Astrocyte of the cerebellum (primary cell): ENCODE measurements around the gene RAB11FIP3.
"Not testable (repeated sequence)": the region's sequence is repeated elsewhere in the genome, so short reads cannot be mapped to it uniquely, and the experiment has no call there.

Experiments used
- DNase-seq: peaks from one replicate; pipeline ENCODE4 v3.0.0-alpha.2; 2011; ENCODE audit warnings: low read depth
- H3K4me3 ChIP-seq: 2 replicates; pipeline ENCODE4 v1.5.1; 2011; ENCODE audit warnings: mild to moderate bottlenecking, low read depth, low read length, moderate library complexity
- in situ Hi-C: cut with HindIII; loops from 2 replicates; pipeline ENCODE4 v1.10.0; 2017; ENCODE audit warnings: low sequenced_read_pairs
- TF ChIP-seq, protein P1 (sequence below): IDR thresholded peaks from 2 replicates; pipeline ENCODE4 v1.5.1; 2012; ENCODE audit warnings: low read length, low read depth, moderate library complexity, mild to moderate bottlenecking; ENCODE audit errors: missing control alignments

Gene RAB11FIP3

GRCh38 chr16:425082-425718, at the start of gene RAB11FIP3:
TSS of gene RAB11FIP3 (plus strand) at chr16:425649. CDS start at chr16:426007, 358 bp downstream.
- DNase-seq: peak; percentile 31
- TF ChIP-seq, protein P1, sequence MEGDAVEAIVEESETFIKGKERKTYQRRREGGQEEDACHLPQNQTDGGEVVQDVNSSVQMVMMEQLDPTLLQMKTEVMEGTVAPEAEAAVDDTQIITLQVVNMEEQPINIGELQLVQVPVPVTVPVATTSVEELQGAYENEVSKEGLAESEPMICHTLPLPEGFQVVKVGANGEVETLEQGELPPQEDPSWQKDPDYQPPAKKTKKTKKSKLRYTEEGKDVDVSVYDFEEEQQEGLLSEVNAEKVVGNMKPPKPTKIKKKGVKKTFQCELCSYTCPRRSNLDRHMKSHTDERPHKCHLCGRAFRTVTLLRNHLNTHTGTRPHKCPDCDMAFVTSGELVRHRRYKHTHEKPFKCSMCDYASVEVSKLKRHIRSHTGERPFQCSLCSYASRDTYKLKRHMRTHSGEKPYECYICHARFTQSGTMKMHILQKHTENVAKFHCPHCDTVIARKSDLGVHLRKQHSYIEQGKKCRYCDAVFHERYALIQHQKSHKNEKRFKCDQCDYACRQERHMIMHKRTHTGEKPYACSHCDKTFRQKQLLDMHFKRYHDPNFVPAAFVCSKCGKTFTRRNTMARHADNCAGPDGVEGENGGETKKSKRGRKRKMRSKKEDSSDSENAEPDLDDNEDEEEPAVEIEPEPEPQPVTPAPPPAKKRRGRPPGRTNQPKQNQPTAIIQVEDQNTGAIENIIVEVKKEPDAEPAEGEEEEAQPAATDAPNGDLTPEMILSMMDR: peak; percentile 29
- in situ Hi-C loops: no loop called here
- H3K4me3 ChIP-seq: peak within 1 kb of the TSS; percentile 60

- DNase-seq: no peak
- H3K4me3 ChIP-seq: no peak overlapping the region
- in situ Hi-C loops: no loop called here
- TF ChIP-seq, protein P1: no peak
These were observed 49.3 kb upstream of the RAB11FIP3 start for GRCh38 chr16:375927-376816.

- H3K4me3 ChIP-seq: no peak overlapping the region
- no peak for DNase-seq
- TF ChIP-seq, protein P1: no peak
- in situ Hi-C loops: no loop called here
These were observed 48.5 kb upstream of the RAB11FIP3 start for GRCh38 chr16:376817-377418.

- DNase-seq: no peak
These were observed 48.0 kb upstream of the RAB11FIP3 start for GRCh38 chr16:377419-377951.

DNA sequence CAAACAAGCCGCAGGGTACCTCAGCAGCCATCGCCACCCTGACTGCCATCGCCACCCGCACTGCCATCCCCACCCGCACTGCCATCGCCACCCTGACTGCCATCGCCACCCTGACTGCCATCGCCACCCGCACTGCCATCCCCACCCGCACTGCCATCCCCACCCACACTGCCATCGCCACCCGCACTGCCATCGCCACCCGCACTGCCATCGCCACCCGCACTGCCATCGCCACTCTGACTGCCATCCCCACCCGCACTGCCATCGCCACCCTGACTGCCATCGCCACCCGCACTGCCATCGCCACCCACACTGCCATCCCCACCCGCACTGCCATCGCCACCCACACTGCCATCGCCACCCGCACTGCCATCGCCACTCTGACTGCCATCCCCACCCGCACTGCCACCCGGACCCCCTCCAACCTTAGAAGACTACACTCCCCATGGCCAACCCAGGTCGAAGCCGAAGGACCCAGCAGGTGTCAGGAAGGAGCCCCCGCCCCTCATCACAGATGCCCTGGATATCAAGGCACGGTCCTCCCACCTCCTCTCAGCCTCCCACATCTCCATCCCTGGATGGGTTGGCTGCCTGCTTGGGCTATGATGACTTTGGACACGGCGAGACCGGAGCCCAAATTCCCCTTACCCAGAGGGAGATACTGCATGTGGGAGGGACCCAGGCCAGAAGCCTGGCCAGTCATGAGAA, 47.2 kb upstream of the RAB11FIP3 start:
- DNase-seq, in situ Hi-C loops, H3K4me3 ChIP-seq: not testable (repeated sequence)

More at GRCh38 chr16:377419-377951, 48.0 kb upstream of the RAB11FIP3 start:
- TF ChIP-seq, protein P1: no peak
- in situ Hi-C loops: no loop called here
- H3K4me3 ChIP-seq: no peak overlapping the region

- H3K4me3 ChIP-seq: no peak overlapping the region
- TF ChIP-seq, protein P1: no peak
- in situ Hi-C loops: no loop called here
- no peak for DNase-seq
These were observed 46.6 kb upstream of the RAB11FIP3 start for GRCh38 chr16:378821-379182.
